Stimulated activated CD8-positive, alpha-beta memory T cell treated with anti-CD3 and anti-CD28 coated beads, Interleukin-15, amount 100 ng/mL, for 1 hour (primary cell): ENCODE measurements around the gene CMIP.
"Not testable (repeated sequence)": the region's sequence is repeated elsewhere in the genome, so short reads cannot be mapped to it uniquely, and the experiment has no call there.

Experiments
- DNase-seq: peaks from one replicate; pipeline ENCODE4 v3.0.0-alpha.2; 2020; ENCODE audit warnings: low read depth

Gene CMIP

GRCh38 chr16:81568749-81569087 is 124.1 kb downstream of the CMIP start:
- no peak for DNase-seq

GRCh38 chr16:81569361-81570034 is 124.9 kb downstream of the CMIP start:
- no peak for DNase-seq

- no peak for DNase-seq
Measured at GRCh38 chr16:81570151-81570846, 125.7 kb downstream of the CMIP start.

GRCh38 chr16:81571175-81571574 is 126.6 kb downstream of the CMIP start:
- DNase-seq, result no peak

GRCh38 chr16:81571592-81572385 is 127.2 kb downstream of the CMIP start:
- DNase-seq, result no peak

- no peak for DNase-seq
Measured at GRCh38 chr16:81572386-81573144, 128.0 kb downstream of the CMIP start.

- DNase-seq, result no peak
Measured at GRCh38 chr16:81573533-81574020, 129.0 kb downstream of the CMIP start.

- no peak for DNase-seq
Measured at GRCh38 chr16:81574168-81574567, 129.6 kb downstream of the CMIP start.

GRCh38 chr16:81575307-81575706 is 130.7 kb downstream of the CMIP start:
- DNase-seq, result no peak

GRCh38 chr16:81575834-81576233 is 131.2 kb downstream of the CMIP start:
- DNase-seq, result no peak

GRCh38 chr16:81576696-81577095 is 132.1 kb downstream of the CMIP start:
- no peak for DNase-seq

GRCh38 chr16:81577272-81577671 is 132.7 kb downstream of the CMIP start:
- DNase-seq, result not testable (repeated sequence)

GRCh38 chr16:81578076-81578475 is 133.5 kb downstream of the CMIP start:
- no peak for DNase-seq

GRCh38 chr16:81578636-81579413 is 134.2 kb downstream of the CMIP start:
- no peak for DNase-seq

- DNase-seq, result no peak
Measured at GRCh38 chr16:81581107-81581506, 136.5 kb downstream of the CMIP start.

GRCh38 chr16:81582655-81583441 is 138.2 kb downstream of the CMIP start:
- no peak for DNase-seq

GRCh38 chr16:81583893-81584631 is 139.5 kb downstream of the CMIP start:
- DNase-seq, result no peak

- no peak for DNase-seq
Measured at GRCh38 chr16:81585785-81586184, 141.2 kb downstream of the CMIP start.

GRCh38 chr16:81586417-81586816 is 141.8 kb downstream of the CMIP start:
- DNase-seq, result no peak
